OCI-LY3 (cell line): Measurements from ENCODE around the gene LSP1.
A peak's percentile ranks its signal among the peaks of the same experiment; 100 is the strongest.

Experiments used
- H2AFZ ChIP-seq: fragments of 200-600, 300-600 bp; shearing (Covaris generic); 2 replicates; pipeline ENCODE4 v1.6.0; 2014; ENCODE audit warnings: antibody characterized with exemption, low read depth, low read length
- H3K27ac ChIP-seq: fragments of 200-600, 300-600 bp; sonication (generic); 2 replicates; pipeline ENCODE4 v1.5.1; 2014; ENCODE audit warnings: mild to moderate bottlenecking, low read length, moderate library complexity, mixed read lengths
- H3K27me3 ChIP-seq: fragments of 200-600, 300-600 bp; sonication (generic); 2 replicates; pipeline ENCODE4 v1.6.1; 2014; ENCODE audit warnings: low read depth, low read length, mixed read lengths
- H3K36me3 ChIP-seq: fragments of 200-600, 300-600 bp; sonication (generic); replicated peaks from 2 replicates; pipeline ENCODE3; 2014; ENCODE audit warnings: low read depth, low read length, mixed read lengths
- H3K4me1 ChIP-seq: fragments of 300-600, 200-600 bp; sonication (generic); 2 replicates; pipeline ENCODE4 v1.6.1; 2014; ENCODE audit warnings: low read length, mixed read lengths
- H3K4me2 ChIP-seq: fragments of 200-600, 300-600 bp; sonication (generic); 2 replicates; pipeline ENCODE4 v1.6.1; 2014; ENCODE audit warnings: low read length, mixed read lengths
- H3K4me3 ChIP-seq: fragments of 300-600, 200-600 bp; sonication (generic); 2 replicates; pipeline ENCODE4 v1.5.1; 2014; ENCODE audit warnings: antibody characterized with exemption, mild to moderate bottlenecking, low read length, moderate library complexity
- H3K79me2 ChIP-seq: fragments of 300-600, 200-600 bp; shearing (Covaris generic); 2 replicates; pipeline ENCODE4 v1.6.1; 2014; ENCODE audit warnings: mild to moderate bottlenecking, low read length, mixed read lengths
- H3K9ac ChIP-seq: fragments of 300-600, 200-600 bp; shearing (Covaris generic); 2 replicates; pipeline ENCODE4 v1.6.0; 2014; ENCODE audit warnings: mild to moderate bottlenecking, low read length, moderate library complexity
- H3K9me3 ChIP-seq: fragments of 200-600, 300-600 bp; shearing (Covaris generic); 2 replicates; pipeline ENCODE4 v1.6.1; 2014; ENCODE audit warnings: low read length, mixed read lengths; ENCODE audit not compliant: insufficient read depth
- H4K20me1 ChIP-seq: fragments of 200-600, 300-600 bp; sonication (generic); 2 replicates; pipeline ENCODE4 v1.6.1; 2016; ENCODE audit warnings: low read length, mixed read lengths; ENCODE audit not compliant: insufficient read depth
- CTCF ChIP-seq: fragments of 200-600, 300-600 bp; sonication (generic); IDR thresholded peaks from 2 replicates; pipeline ENCODE4 v1.5.1; 2014; ENCODE audit warnings: antibody characterized with exemption, low read length, low read depth
- EZH2phosphoT487 ChIP-seq: fragments of 200-600 bp; shearing (Covaris generic); IDR thresholded peaks from 2 replicates; pipeline ENCODE4 v1.6.1; 2018; ENCODE audit warnings: antibody characterized with exemption, mixed run types, low read depth

Gene LSP1

GRCh38 chr11:1848640-1849430 is 4.0 kb upstream of the LSP1 start:
- H3K4me3 ChIP-seq, result no peak overlapping the region
- no peak overlapping the region for H2AFZ ChIP-seq
- no peak overlapping the region for H3K27ac ChIP-seq
- no peak overlapping the region for H3K4me2 ChIP-seq
- peaks cover 5% of the 10 kb centered on the region for H3K36me3 ChIP-seq
- peaks cover 4% of the 10 kb centered on the region; the same call in 1 of the 2 replicates for H3K9me3 ChIP-seq
- H3K27me3 ChIP-seq, result peaks cover 24% of the 10 kb centered on the region
- no peak overlapping the region for H3K9ac ChIP-seq
- H3K79me2 ChIP-seq, result peaks cover 26% of the 10 kb centered on the region
- peaks cover 58% of the 10 kb centered on the region for H3K4me1 ChIP-seq
- no peak for TF ChIP-seq CTCF
- TF ChIP-seq EZH2phosphoT487, result no peak
- no peaks in the 10 kb centered on the region for H4K20me1 ChIP-seq

GRCh38 chr11:1851468-1852180 is 1.3 kb upstream of the LSP1 start:
- Histone ChIP-seq H3K27me3 (peaks cover 1% of the 10 kb centered on the region), H3K27ac (peak overlapping the region; percentile 97), H3K9me3 (peaks cover 4% of the 10 kb centered on the region; the same call in 1 of the 2 replicates), H3K9ac (peak overlapping the region; percentile 95), H2AFZ (no peak overlapping the region), H3K4me1 (peaks cover 49% of the 10 kb centered on the region), H4K20me1 (peaks cover 25% of the 10 kb centered on the region), H3K4me3 (peak overlapping the region; percentile 95), H3K4me2 (peak overlapping the region; percentile 79), H3K36me3 (peaks cover 25% of the 10 kb centered on the region), H3K79me2 (peaks cover 54% of the 10 kb centered on the region)
- no peak for TF ChIP-seq EZH2phosphoT487
- TF ChIP-seq CTCF, result no peak

- TF ChIP-seq EZH2phosphoT487 (no peak), CTCF (no peak)
- Histone ChIP-seq H4K20me1 (peaks cover 32% of the 10 kb centered on the region), H3K4me3 (peak overlapping the region; percentile 95), H3K4me2 (peak overlapping the region; percentile 79), H3K9ac (peak overlapping the region; percentile 95), H3K27me3 (no peaks in the 10 kb centered on the region), H3K27ac (peak overlapping the region; percentile 97), H3K9me3 (peaks cover 4% of the 10 kb centered on the region; the same call in 1 of the 2 replicates), H3K79me2 (peaks cover 62% of the 10 kb centered on the region), H2AFZ (no peak overlapping the region), H3K4me1 (peaks cover 57% of the 10 kb centered on the region), H3K36me3 (peaks cover 32% of the 10 kb centered on the region)
Observed at GRCh38 chr11:1852271-1852876, 510 bp upstream of the LSP1 start.
